Spleen (tissue), 11 donors: Measurements from ENCODE around the gene LSM2. TPM values are rescaled to one million over a fixed set of nuclear protein-coding genes. Genes with fewer than 3 reads are reported as not detected.
"Not testable (repeated sequence)": the region's sequence is repeated elsewhere in the genome, so short reads cannot be mapped to it uniquely, and the experiment has no call there.

Experiments
- DNase-seq: peaks from one replicate; pipeline ENCODE4 v3.0.0-alpha.2; 2020
- H3K27ac ChIP-seq, 8 donors: fragments of 200-600 bp; sonication (generic) in 7 of 8; 1 replicate in 4 of 8; 2 replicates in 4 of 8; pipeline versions ENCODE4 v1.5.0 to v1.8.0; 2016 to 2021; ENCODE audit warnings: inconsistent platforms in 4 of 8, mild to moderate bottlenecking in 4 of 8, moderate library complexity in 1 of 8
- H3K27me3 ChIP-seq, 7 donors: fragments of 200-600 bp; sonication (generic) in 6 of 7; replicated peaks in 1 of 7; 1 replicate in 4 of 7; 2 replicates in 3 of 7; pipeline versions ENCODE4 v1.5.0 to v1.8.0; 2016 to 2021; ENCODE audit warnings: inconsistent platforms in 3 of 7, mild to moderate bottlenecking in 1 of 7
- H3K36me3 ChIP-seq, 6 donors: fragments of 200-600 bp; sonication (generic) in 5 of 6; 1 replicate in 4 of 6; 2 replicates in 2 of 6; pipeline versions ENCODE4 v1.5.0 to v1.8.0; 2016 to 2021; ENCODE audit warnings: inconsistent platforms in 2 of 6
- H3K4me1 ChIP-seq, 6 donors: fragments of 200-600 bp; sonication (generic) in 5 of 6; 1 replicate in 3 of 6; 2 replicates in 3 of 6; pipeline versions ENCODE4 v1.5.0 to v1.8.0; 2016 to 2021; ENCODE audit warnings: inconsistent platforms in 3 of 6
- H3K4me3 ChIP-seq, 8 donors: fragments of 200-600 bp; sonication (generic) in 7 of 8; 1 replicate in 4 of 8; 2 replicates in 4 of 8; pipeline versions ENCODE4 v1.5.0 to v1.8.0; 2016 to 2021; ENCODE audit warnings: inconsistent platforms in 4 of 8, mild to moderate bottlenecking in 4 of 8, moderate library complexity in 2 of 8
- H3K9me3 ChIP-seq, 8 donors: fragments of 200-600 bp; sonication (generic) in 7 of 8; 1 replicate in 4 of 8; 2 replicates in 4 of 8; pipeline versions ENCODE4 v1.5.0 to v1.8.0; 2016 to 2021; ENCODE audit warnings: inconsistent platforms in 4 of 8
- POLR2A ChIP-seq, 3 donors: fragments of 450-650 bp; IDR thresholded peaks; one replicate each; pipeline ENCODE4 v1.5.1; 2017; ENCODE audit warnings: antibody characterized with exemption in 3 of 3, mild to moderate bottlenecking in 1 of 3
- POLR2AphosphoS5 ChIP-seq, 3 donors: sonication (generic); formaldehyde crosslinking; IDR thresholded peaks; one replicate each; pipeline ENCODE4 v1.5.1; 2017; ENCODE audit warnings: antibody characterized with exemption in 3 of 3
- WGBS, 5 donors: extraction: QIAGEN DNeasy Blood & Tissue Kit in 3 of 5; methylation state at CpG; one replicate each; pipeline versions ENCODE4 v1.1.5 to v1.1.7; 2013 to 2018; 5-methylcytosine and 5-hydroxymethylcytosine counted together
- intact Hi-C: fragments of 100-400 bp; cut with DNase I; formaldehyde crosslinking; loops from one replicate; pipeline ENCODE4 v1.15.0; 2023; ENCODE audit warnings: low total_unique reads
- polyA plus RNA-seq, 3 donors: library from polyadenylated mRNA; stranded (reverse); fragments of 200-250 nt; gene quantifications; one replicate each; pipeline ENCODE4 v1.2.1, GENCODE V29; 2013
- total RNA-seq, 7 donors: library from RNA; depleted of rRNA in 3 of 7; stranded (reverse); fragments of >200 nt in 3 of 7; fragmentation: NEBNext Ultra II Directional in 4 of 7; extraction: Animal tissue kit (Norgen Biotek cat#: 25700) in 4 of 7; gene quantifications; one replicate each; pipeline versions ENCODE4 v1.1.0 to v1.2.1, GENCODE V29; 2016 to 2021
- TF ChIP-seq, protein P1 (sequence below), 11 experiments: fragments of 200-600 bp in 7 of 11; fragments of 450-650 bp in 4 of 11; sonication (generic) in 4 of 11; IDR thresholded peaks in 8 of 11; conservative IDR thresholded peaks in 3 of 11; 1 replicate in 7 of 11; 2 replicates in 4 of 11; pipeline versions ENCODE4 v1.4.0 to v1.8.0; 2016 to 2021; ENCODE audit warnings: antibody characterized with exemption in 11 of 11, inconsistent platforms in 4 of 11, mild to moderate bottlenecking in 1 of 11
- donor health status: healthy with polysubstance abuse.
- donor health status: DM: no; HTN: no; CAD: no; lungs with moderate emphysema.
- donor health status: DM: no; HTN: no; CAD: no.
- donor health status: Bipolar disorder and iron deficiency.
- donor health status: healthy.
- donor health status: DM: no; HTN: no; CAD: no.
- donor health status: DM: yes; HTN: yes; CAD: no.

The LSM2 gene
- total and polyA plus RNA-seq, 10 donors = 35.9 to 98.9 (median 51.6) TPM

GRCh38 chr6:31829633-31830283, 23.0 kb upstream of the LSM2 start:
- Histone ChIP-seq H3K36me3 (no peaks in the 10 kb centered on the region), H3K4me3 (peak overlapping the region; percentile 47 to 82 (median 54)), H3K27ac (peak overlapping the region; percentile 46 to 98 (median 94)), H3K4me1 (peaks cover 30 to 68% (median 54%) of the 10 kb centered on the region in 6 donors), H3K27me3 (no peaks in the 10 kb centered on the region), H3K9me3 (no peaks in the 10 kb centered on the region)
- TF ChIP-seq, protein P1, sequence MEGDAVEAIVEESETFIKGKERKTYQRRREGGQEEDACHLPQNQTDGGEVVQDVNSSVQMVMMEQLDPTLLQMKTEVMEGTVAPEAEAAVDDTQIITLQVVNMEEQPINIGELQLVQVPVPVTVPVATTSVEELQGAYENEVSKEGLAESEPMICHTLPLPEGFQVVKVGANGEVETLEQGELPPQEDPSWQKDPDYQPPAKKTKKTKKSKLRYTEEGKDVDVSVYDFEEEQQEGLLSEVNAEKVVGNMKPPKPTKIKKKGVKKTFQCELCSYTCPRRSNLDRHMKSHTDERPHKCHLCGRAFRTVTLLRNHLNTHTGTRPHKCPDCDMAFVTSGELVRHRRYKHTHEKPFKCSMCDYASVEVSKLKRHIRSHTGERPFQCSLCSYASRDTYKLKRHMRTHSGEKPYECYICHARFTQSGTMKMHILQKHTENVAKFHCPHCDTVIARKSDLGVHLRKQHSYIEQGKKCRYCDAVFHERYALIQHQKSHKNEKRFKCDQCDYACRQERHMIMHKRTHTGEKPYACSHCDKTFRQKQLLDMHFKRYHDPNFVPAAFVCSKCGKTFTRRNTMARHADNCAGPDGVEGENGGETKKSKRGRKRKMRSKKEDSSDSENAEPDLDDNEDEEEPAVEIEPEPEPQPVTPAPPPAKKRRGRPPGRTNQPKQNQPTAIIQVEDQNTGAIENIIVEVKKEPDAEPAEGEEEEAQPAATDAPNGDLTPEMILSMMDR (IDR thresholded peaks at IDR 0.05 in 8 of 11, conservative IDR thresholded peaks at IDR 0.05 in 3 of 11) = peak in 9 of 11 experiments; percentile 8 to 83 (median 43)
- TF ChIP-seq POLR2A (IDR thresholded peaks at IDR 0.05) (no peak), POLR2AphosphoS5 (IDR thresholded peaks at IDR 0.05) (peak in 1 of 3 donors; percentile 19)
- peak; percentile 78 for DNase-seq
- WGBS, 5 donors = 0 to 3% (median 2%) methylated on average over 11 to 15 of the region's 15 CpGs
- intact Hi-C loops = loop anchor here (10.0 kb wide), 1 partner anchor 95 kb away; the partner anchor contains the start of gene CLIC1

GRCh38 chr6:31827286-31828079, 20.7 kb upstream of the LSM2 start, which contains the start of gene HSPA1B:
HSPA1B (plus strand) TSS chr6:31827738; CDS start chr6:31827951, 213 bp downstream.
- TF ChIP-seq POLR2AphosphoS5 (IDR thresholded peaks at IDR 0.05) (peak; percentile 99 to 100 (median 99)), POLR2A (IDR thresholded peaks at IDR 0.05) (peak; percentile 95 to 100 (median 97))
- TF ChIP-seq, protein P1 (IDR thresholded peaks at IDR 0.05 in 8 of 11, conservative IDR thresholded peaks at IDR 0.05 in 3 of 11) = peak in 2 of 11 experiments; percentile 9 to 27
- Histone ChIP-seq H3K4me1 (peaks cover 28 to 73% (median 53%) of the 10 kb centered on the region in 6 donors), H3K27me3 (no peaks in the 10 kb centered on the region), H3K9me3 (no peaks in the 10 kb centered on the region), H3K4me3 (peak within 1 kb of the TSS; percentile 36 to 71 (median 61)), H3K27ac (peak within 1 kb of the TSS; percentile 92 to 98 (median 95)), H3K36me3 (no peaks in the 10 kb centered on the region)
- intact Hi-C loops = loop anchor here (10.0 kb wide), 1 partner anchor 93 kb away; the partner anchor contains the start of gene CLIC1
- DNase-seq = peak; percentile 97
- WGBS, 5 donors = 0 to 1% (median 0%) methylated on average over 14 to 52 of the region's 56 CpGs

GRCh38 chr6:31826793-31827285, 20.1 kb upstream of the LSM2 start:
- TF ChIP-seq POLR2A (IDR thresholded peaks at IDR 0.05) = peak in 1 of 3 donors; percentile 61
- TF ChIP-seq POLR2AphosphoS5 (IDR thresholded peaks at IDR 0.05) = no peak
- H3K27me3 ChIP-seq = no peaks in the 10 kb centered on the region
- peak overlapping the region; percentile 36 to 71 (median 61) for H3K4me3 ChIP-seq
- peak overlapping the region; percentile 92 to 98 (median 95) for H3K27ac ChIP-seq
- no peaks in the 10 kb centered on the region for H3K9me3 ChIP-seq
- H3K36me3 ChIP-seq = no peaks in the 10 kb centered on the region
- intact Hi-C loops = loop anchor here (10.0 kb wide), 1 partner anchor 92 kb away; the partner anchor contains the start of gene CLIC1
- peaks cover 31 to 71% (median 49%) of the 10 kb centered on the region in 6 donors for H3K4me1 ChIP-seq
- DNase-seq = peak; percentile 90
- WGBS, 5 donors = 0 to 1% (median 0%) methylated on average over 13 of the region's 13 CpGs

DNA sequence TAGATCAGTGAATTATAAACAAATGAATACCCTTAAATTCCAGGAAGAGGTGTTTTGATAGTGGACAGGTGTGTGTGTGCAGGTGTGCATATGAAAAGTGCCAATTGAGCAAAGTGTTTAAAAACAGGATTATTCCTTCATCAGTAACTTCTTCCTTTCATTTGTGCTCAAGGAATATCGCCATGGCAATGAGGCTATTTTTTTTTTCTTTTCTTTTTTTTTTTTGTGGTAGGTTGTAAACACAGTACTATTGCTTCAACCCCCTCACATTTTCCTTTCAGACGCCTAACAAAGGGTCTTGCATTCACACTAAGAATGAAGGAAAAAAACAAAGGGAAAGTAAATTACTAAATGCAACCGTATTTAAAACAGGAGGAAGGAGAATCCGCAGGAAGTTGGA, 18.8 kb upstream of the LSM2 start:
- no peaks in the 10 kb centered on the region for H3K9me3 ChIP-seq
- no peaks in the 10 kb centered on the region for H3K36me3 ChIP-seq
- no peaks in the 10 kb centered on the region for H3K27me3 ChIP-seq
- WGBS, 5 donors = 72 to 88% (median 73%) methylated on average over 4 of the region's 4 CpGs
- intact Hi-C loops = loop anchor here (10.0 kb wide), 1 partner anchor 91 kb away; the partner anchor contains the start of gene CLIC1
- no peak overlapping the region for H3K4me3 ChIP-seq
- H3K4me1 ChIP-seq = peaks cover 27 to 69% (median 46%) of the 10 kb centered on the region in 6 donors
- H3K27ac ChIP-seq = peak overlapping the region in 7 of 8 donors; percentile 92 to 98 (median 95)
- TF ChIP-seq POLR2A (IDR thresholded peaks at IDR 0.05) (no peak), POLR2AphosphoS5 (IDR thresholded peaks at IDR 0.05) (no peak)
- TF ChIP-seq, protein P1 (IDR thresholded peaks at IDR 0.05 in 8 of 11, conservative IDR thresholded peaks at IDR 0.05 in 3 of 11) = no peak
- DNase-seq = no peak

DNA sequence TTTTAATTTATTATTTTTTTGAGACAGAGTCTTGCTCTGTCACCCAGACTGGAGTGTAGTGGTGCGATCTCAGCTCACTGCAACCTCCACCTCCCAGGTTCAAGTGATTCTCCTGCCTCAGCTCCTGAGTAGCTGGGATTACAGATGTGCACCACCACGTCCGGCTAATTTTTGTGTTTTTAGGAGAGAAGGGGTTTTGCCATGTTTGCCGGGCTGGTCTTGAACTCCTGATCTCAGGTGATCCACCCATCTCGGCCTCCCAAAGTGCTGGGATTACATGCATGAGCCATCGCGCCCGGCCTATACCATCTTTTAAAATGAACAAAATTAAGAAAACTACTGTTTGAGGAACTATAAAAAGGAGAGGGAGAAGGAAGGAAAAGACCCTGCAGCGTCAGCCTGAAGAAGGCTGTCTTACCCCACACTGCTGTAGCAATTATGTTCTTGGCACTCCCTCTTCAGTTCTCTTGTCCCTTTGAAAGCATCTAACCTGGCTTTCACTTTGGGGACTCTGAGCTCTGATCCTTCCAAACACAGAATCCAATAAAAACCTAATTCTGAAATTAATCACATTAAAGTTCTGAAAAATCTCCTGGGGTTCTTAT, 16.9 kb upstream of the LSM2 start:
- Histone ChIP-seq H3K27ac (peak overlapping the region in 7 of 8 donors; percentile 51 to 95 (median 94)), H3K4me1 (peaks cover 34 to 80% (median 62%) of the 10 kb centered on the region in 6 donors), H3K4me3 (peak overlapping the region in 1 of 8 donors; percentile 51)
- WGBS, 5 donors = 49 to 85% (median 62%) methylated on average over 9 of the region's 9 CpGs
- intact Hi-C loops = loop anchor here (10.0 kb wide), 1 partner anchor 89 kb away; the partner anchor contains the start of gene CLIC1
- H3K36me3 ChIP-seq, DNase-seq, H3K27me3 ChIP-seq, H3K9me3 ChIP-seq: not testable (repeated sequence)
